ENCODE measurements around the gene PEAK1. TPM values are rescaled to one million over a fixed set of nuclear protein-coding genes. Genes with fewer than 3 reads are reported as not detected.

The PEAK1 gene
- total RNA-seq, 2 donors from 2014 or later: 16.2 to 16.6 TPM

- Mint-ChIP-seq H3K9me3 (no peaks in the 10 kb centered on the region), H3K36me3 (ENCODE audit: low read depth) (no peaks in the 10 kb centered on the region), H3K27ac (no peak overlapping the region), H3K4me1 (no peaks in the 10 kb centered on the region), H3K27me3 (peaks cover 4% of the 10 kb centered on the region), H3K4me3 (no peak overlapping the region)
- no peak for ATAC-seq (replicated peaks)
Observed at GRCh38 chr15:77340245-77340644, 79.7 kb downstream of the PEAK1 start.

GRCh38 chr15:77336006-77336405 lies 83.9 kb downstream of the PEAK1 start:
- H3K27ac Mint-ChIP-seq: no peak overlapping the region

GRCh38 chr15:77335298-77335697 lies 84.6 kb downstream of the PEAK1 start:
- no peak for ATAC-seq (replicated peaks)
- Mint-ChIP-seq H3K27me3 (no peaks in the 10 kb centered on the region), H3K9me3 (no peaks in the 10 kb centered on the region), H3K36me3 (ENCODE audit: low read depth) (no peaks in the 10 kb centered on the region), H3K4me3 (no peak overlapping the region), H3K27ac (no peak overlapping the region), H3K4me1 (no peaks in the 10 kb centered on the region)

More at GRCh38 chr15:77336006-77336405, 83.9 kb downstream of the PEAK1 start:
- Mint-ChIP-seq H3K36me3 (ENCODE audit: low read depth) (no peaks in the 10 kb centered on the region), H3K9me3 (no peaks in the 10 kb centered on the region), H3K4me1 (no peaks in the 10 kb centered on the region), H3K27me3 (no peaks in the 10 kb centered on the region), H3K4me3 (no peak overlapping the region)
- no peak for ATAC-seq (replicated peaks)

- H3K4me1 Mint-ChIP-seq: no peaks in the 10 kb centered on the region
- H3K9me3 Mint-ChIP-seq: no peaks in the 10 kb centered on the region
- ATAC-seq (replicated peaks): no peak
- H3K27ac Mint-ChIP-seq: no peak overlapping the region
- H3K27me3 Mint-ChIP-seq: no peaks in the 10 kb centered on the region
- H3K36me3 Mint-ChIP-seq (ENCODE audit: low read depth): no peaks in the 10 kb centered on the region
- H3K4me3 Mint-ChIP-seq: no peak overlapping the region
Observed at GRCh38 chr15:77333166-77333565, 86.7 kb downstream of the PEAK1 start.

- Mint-ChIP-seq H3K4me3 (no peak overlapping the region), H3K9me3 (no peaks in the 10 kb centered on the region), H3K27ac (no peak overlapping the region), H3K36me3 (ENCODE audit: low read depth) (no peaks in the 10 kb centered on the region), H3K27me3 (no peaks in the 10 kb centered on the region), H3K4me1 (no peaks in the 10 kb centered on the region)
- no peak for ATAC-seq (replicated peaks)
Observed at GRCh38 chr15:77329202-77329601, 90.7 kb downstream of the PEAK1 start.

- Mint-ChIP-seq H3K4me1 (no peaks in the 10 kb centered on the region), H3K9me3 (no peaks in the 10 kb centered on the region), H3K36me3 (ENCODE audit: low read depth) (no peaks in the 10 kb centered on the region), H3K4me3 (no peak overlapping the region), H3K27me3 (no peaks in the 10 kb centered on the region), H3K27ac (no peak overlapping the region)
- no peak for ATAC-seq (replicated peaks)
Observed at GRCh38 chr15:77327844-77328529, 91.9 kb downstream of the PEAK1 start.

- H3K36me3 Mint-ChIP-seq (ENCODE audit: low read depth): no peaks in the 10 kb centered on the region
- H3K27me3 Mint-ChIP-seq: no peaks in the 10 kb centered on the region
- no peak overlapping the region for H3K4me3 Mint-ChIP-seq
- no peaks in the 10 kb centered on the region for H3K9me3 Mint-ChIP-seq
- no peak for ATAC-seq (replicated peaks)
- H3K27ac Mint-ChIP-seq: no peak overlapping the region
- H3K4me1 Mint-ChIP-seq: no peaks in the 10 kb centered on the region
Observed at GRCh38 chr15:77327168-77327567, 92.7 kb downstream of the PEAK1 start.

- no peak overlapping the region for H3K4me3 Mint-ChIP-seq
- H3K27ac Mint-ChIP-seq: no peak overlapping the region
- no peaks in the 10 kb centered on the region for H3K4me1 Mint-ChIP-seq
- H3K27me3 Mint-ChIP-seq: no peaks in the 10 kb centered on the region
- no peaks in the 10 kb centered on the region for H3K9me3 Mint-ChIP-seq
- no peaks in the 10 kb centered on the region for H3K36me3 Mint-ChIP-seq (ENCODE audit: low read depth)
- no peak for ATAC-seq (replicated peaks)
Observed at GRCh38 chr15:77326366-77326765, 93.5 kb downstream of the PEAK1 start.

- no peak for ATAC-seq (replicated peaks)
- no peaks in the 10 kb centered on the region for H3K27me3 Mint-ChIP-seq
- no peak overlapping the region for H3K27ac Mint-ChIP-seq
- no peaks in the 10 kb centered on the region for H3K36me3 Mint-ChIP-seq (ENCODE audit: low read depth)
- H3K4me1 Mint-ChIP-seq: no peaks in the 10 kb centered on the region
- H3K9me3 Mint-ChIP-seq: no peaks in the 10 kb centered on the region
- H3K4me3 Mint-ChIP-seq: no peak overlapping the region
Observed at GRCh38 chr15:77312523-77312922, 107.4 kb downstream of the PEAK1 start.

GRCh38 chr15:77311618-77312398 lies 108.1 kb downstream of the PEAK1 start:
- no peak for ATAC-seq (replicated peaks)
- H3K9me3 Mint-ChIP-seq: no peaks in the 10 kb centered on the region
- H3K36me3 Mint-ChIP-seq (ENCODE audit: low read depth): no peaks in the 10 kb centered on the region
- no peak overlapping the region for H3K4me3 Mint-ChIP-seq
- H3K27me3 Mint-ChIP-seq: no peaks in the 10 kb centered on the region
- H3K4me1 Mint-ChIP-seq: no peaks in the 10 kb centered on the region
- no peak overlapping the region for H3K27ac Mint-ChIP-seq

- no peak overlapping the region for H3K27ac Mint-ChIP-seq
- no peaks in the 10 kb centered on the region for H3K27me3 Mint-ChIP-seq
- H3K9me3 Mint-ChIP-seq: no peaks in the 10 kb centered on the region
- H3K36me3 Mint-ChIP-seq (ENCODE audit: low read depth): no peaks in the 10 kb centered on the region
- H3K4me1 Mint-ChIP-seq: no peaks in the 10 kb centered on the region
- no peak overlapping the region for H3K4me3 Mint-ChIP-seq
- no peak for ATAC-seq (replicated peaks)
Observed at GRCh38 chr15:77311020-77311419, 108.9 kb downstream of the PEAK1 start.

GRCh38 chr15:77309392-77309791 lies 110.5 kb downstream of the PEAK1 start:
- H3K27ac Mint-ChIP-seq: no peak overlapping the region
- no peaks in the 10 kb centered on the region for H3K9me3 Mint-ChIP-seq
- no peak for ATAC-seq (replicated peaks)
- H3K4me1 Mint-ChIP-seq: no peaks in the 10 kb centered on the region
- H3K36me3 Mint-ChIP-seq (ENCODE audit: low read depth): no peaks in the 10 kb centered on the region
- no peak overlapping the region for H3K4me3 Mint-ChIP-seq
- H3K27me3 Mint-ChIP-seq: no peaks in the 10 kb centered on the region

GRCh38 chr15:77305953-77306352 lies 114.0 kb downstream of the PEAK1 start:
- no peaks in the 10 kb centered on the region for H3K36me3 Mint-ChIP-seq (ENCODE audit: low read depth)
- H3K9me3 Mint-ChIP-seq: no peaks in the 10 kb centered on the region
- no peak for ATAC-seq (replicated peaks)
- H3K4me3 Mint-ChIP-seq: no peak overlapping the region
- no peaks in the 10 kb centered on the region for H3K4me1 Mint-ChIP-seq
- no peaks in the 10 kb centered on the region for H3K27me3 Mint-ChIP-seq
- H3K27ac Mint-ChIP-seq: no peak overlapping the region

- no peak for ATAC-seq (replicated peaks)
- Mint-ChIP-seq H3K4me3 (no peak overlapping the region), H3K36me3 (ENCODE audit: low read depth) (no peaks in the 10 kb centered on the region), H3K9me3 (no peaks in the 10 kb centered on the region), H3K27me3 (no peaks in the 10 kb centered on the region), H3K4me1 (no peaks in the 10 kb centered on the region), H3K27ac (no peak overlapping the region)
Observed at GRCh38 chr15:77296773-77297337, 123.0 kb downstream of the PEAK1 start.

- H3K27ac Mint-ChIP-seq: no peak overlapping the region
- no peaks in the 10 kb centered on the region for H3K4me1 Mint-ChIP-seq
- H3K4me3 Mint-ChIP-seq: no peak overlapping the region
- H3K9me3 Mint-ChIP-seq: no peaks in the 10 kb centered on the region
- H3K36me3 Mint-ChIP-seq (ENCODE audit: low read depth): no peaks in the 10 kb centered on the region
- no peaks in the 10 kb centered on the region for H3K27me3 Mint-ChIP-seq
- no peak for ATAC-seq (replicated peaks)
Observed at GRCh38 chr15:77295446-77295845, 124.5 kb downstream of the PEAK1 start.

All from activated T-helper 17 cell treated with anti-CD3 and anti-CD28 coated beads, Interleukin-2, amount 50 U/mL, for 72 hours (primary cell).